C4-2B (cell line): Measurements from ENCODE around the gene ADAM15.

Experiments
- H3K27ac ChIP-seq: fragments of 450-650 bp; 2 replicates; pipeline ENCODE4 v1.5.1; 2017
- ZFX ChIP-seq: fragments of 450-650 bp; IDR thresholded peaks from 2 replicates; pipeline ENCODE4 v1.6.1; 2017
- TF ChIP-seq, protein P1 (sequence below): fragments of 450-650 bp; conservative IDR thresholded peaks from 2 replicates; pipeline ENCODE4 v1.5.1; 2017; ENCODE audit warnings: mild to moderate bottlenecking

The ADAM15 gene

DNA sequence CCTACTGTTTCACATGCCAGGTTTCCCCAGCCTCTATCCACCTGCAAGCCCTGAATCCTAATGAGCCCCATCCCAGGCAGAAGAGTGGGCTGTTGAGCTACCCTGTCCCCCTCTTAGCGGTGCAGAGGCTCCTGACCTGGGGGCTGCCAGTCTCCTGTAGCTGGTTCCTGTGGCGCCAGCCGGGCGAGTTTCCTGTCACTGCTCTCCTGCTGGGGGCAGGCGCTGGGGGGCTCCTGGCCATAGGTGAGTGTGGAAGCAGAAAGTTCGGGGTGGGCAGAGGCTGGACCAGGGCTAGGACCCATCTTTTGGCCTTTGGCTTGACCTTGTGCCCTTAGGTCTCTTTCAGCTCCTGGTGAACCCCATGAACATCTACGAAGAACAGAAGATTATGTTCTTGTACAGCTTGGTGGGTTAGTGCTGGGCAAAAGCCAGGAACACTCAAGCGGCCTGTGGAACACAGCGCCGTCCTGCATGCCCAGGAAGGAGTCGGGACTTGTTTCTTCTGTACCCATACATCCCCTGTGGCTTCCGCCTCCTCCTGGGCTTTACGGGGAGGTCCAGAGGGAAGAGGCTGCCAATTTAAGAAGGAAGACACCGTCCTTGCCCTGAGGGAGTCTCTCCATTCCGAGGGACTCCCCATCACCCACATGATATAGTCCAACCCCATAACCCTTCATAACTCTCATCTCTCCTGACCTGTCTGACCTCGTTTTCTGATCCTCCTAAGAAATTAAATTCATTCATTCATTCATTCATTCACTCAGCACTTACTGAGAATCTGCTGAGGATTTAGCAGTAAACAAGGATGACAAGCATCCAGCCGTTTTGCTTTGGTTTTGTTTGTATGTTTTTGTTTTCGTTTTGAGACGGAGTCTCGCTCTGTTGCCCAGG is 16.6 kb upstream of the ADAM15 start:
- TF ChIP-seq, protein P1, sequence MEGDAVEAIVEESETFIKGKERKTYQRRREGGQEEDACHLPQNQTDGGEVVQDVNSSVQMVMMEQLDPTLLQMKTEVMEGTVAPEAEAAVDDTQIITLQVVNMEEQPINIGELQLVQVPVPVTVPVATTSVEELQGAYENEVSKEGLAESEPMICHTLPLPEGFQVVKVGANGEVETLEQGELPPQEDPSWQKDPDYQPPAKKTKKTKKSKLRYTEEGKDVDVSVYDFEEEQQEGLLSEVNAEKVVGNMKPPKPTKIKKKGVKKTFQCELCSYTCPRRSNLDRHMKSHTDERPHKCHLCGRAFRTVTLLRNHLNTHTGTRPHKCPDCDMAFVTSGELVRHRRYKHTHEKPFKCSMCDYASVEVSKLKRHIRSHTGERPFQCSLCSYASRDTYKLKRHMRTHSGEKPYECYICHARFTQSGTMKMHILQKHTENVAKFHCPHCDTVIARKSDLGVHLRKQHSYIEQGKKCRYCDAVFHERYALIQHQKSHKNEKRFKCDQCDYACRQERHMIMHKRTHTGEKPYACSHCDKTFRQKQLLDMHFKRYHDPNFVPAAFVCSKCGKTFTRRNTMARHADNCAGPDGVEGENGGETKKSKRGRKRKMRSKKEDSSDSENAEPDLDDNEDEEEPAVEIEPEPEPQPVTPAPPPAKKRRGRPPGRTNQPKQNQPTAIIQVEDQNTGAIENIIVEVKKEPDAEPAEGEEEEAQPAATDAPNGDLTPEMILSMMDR: no peak
- TF ChIP-seq ZFX: no peak
- no peak overlapping the region for H3K27ac ChIP-seq

DNA sequence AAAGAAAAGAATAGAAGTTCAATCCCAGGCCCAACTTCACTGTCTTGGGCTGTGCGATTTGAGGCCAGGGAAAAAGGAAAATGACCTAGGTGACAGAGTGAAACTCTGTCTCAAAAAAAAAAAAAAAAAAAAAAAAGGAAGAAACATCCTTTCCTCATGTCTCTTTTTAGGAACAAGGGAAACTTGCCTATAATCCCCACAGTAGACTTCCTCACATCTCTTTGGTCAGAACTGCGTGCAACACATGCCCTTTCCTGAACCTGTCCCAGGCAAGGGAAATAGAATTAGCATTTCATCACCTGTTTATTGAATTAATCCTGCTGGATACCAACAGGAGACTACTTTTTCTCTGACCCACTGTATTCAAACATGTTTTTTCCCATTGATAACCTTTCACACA is 15.2 kb upstream of the ADAM15 start:
- TF ChIP-seq ZFX: no peak
- TF ChIP-seq, protein P1: no peak

DNA sequence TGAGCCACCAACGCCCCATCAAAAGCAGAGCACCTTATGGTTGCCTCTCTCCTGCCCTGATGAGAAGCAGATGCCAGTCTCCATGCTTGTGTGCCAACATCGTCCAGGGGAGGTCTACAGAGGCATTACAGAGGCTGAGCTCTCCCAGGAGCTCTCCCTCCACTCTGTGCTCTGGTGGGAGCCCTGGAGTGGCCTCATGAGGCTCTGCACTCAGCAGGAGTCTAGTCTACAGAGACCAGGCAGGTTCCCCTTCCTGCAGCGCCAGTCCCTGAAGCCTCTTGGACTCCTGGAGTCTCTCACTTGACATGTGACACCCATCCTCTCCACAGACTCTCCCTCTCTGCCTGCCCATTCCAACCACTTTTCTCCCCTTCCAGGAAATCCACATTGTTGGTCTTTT is 14.1 kb upstream of the ADAM15 start:
- H3K27ac ChIP-seq: no peak overlapping the region
- no peak for TF ChIP-seq ZFX
- TF ChIP-seq, protein P1: no peak

More for the DNA sequence above, 15.2 kb upstream of the ADAM15 start:
- H3K27ac ChIP-seq: no peak overlapping the region

DNA sequence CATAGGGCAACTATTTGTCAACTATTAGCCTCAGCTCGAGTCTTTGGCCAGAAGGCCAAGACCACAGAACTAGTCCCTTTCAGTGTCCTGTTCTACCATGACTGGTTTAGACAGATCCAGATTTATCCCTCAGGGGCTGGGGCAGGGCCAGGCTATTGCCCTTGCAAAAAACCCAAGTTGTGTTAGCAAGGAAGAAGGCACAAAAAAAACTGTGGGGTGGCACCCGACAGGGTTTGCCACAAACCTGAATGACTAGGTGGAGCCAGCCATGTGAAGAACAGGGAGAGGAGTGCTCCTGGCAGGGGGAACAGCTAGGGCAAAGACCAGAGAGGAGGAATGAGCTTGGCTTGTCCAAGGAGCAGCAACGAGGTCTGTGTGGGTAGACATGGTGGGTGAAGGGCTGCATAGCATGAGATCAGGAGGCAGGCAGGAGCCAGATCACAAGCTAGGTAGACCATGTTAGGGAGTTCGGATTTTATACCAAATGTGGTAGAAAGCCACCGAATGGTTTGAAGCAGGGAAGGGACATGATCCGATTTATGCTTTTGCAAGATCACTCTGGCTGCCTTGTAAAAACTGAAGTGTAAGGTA is 13.2 kb upstream of the ADAM15 start:
- H3K27ac ChIP-seq: peak overlapping the region; percentile 76
- no peak for TF ChIP-seq ZFX
- TF ChIP-seq, protein P1: no peak

DNA sequence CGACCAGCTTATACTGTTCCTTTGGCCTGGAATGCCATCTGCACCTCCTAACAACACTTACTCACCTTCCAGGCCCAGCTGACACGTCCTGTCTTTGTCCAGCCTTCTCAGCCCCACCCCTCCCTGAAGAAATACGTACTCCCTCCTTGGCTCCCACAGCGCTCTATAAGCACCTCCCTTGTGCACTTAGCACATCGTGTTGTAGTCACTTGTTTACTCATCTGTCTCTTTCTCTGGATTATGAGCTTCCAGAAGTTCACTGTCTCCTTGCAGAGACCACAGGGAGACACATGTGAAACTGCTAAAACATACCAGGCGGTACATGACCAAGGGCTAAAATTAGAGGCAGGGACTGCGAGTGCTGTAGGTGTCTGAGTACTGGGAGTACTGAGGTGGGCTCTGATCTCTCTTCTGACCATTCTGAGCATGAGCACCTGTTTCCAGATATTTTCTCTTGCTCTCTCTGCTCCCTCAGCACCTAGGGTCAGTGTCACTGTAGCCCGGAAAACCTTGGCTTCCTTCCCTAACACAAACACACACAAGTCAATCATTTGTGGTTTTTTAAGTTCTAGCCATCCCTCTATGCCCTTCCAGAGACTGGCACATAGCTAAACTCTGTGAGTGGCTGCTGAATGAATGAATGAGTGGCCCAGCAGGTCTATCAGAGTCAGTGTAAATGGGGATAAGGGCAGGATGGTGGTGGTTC is 12.4 kb upstream of the ADAM15 start:
- TF ChIP-seq, protein P1: no peak
- no peak for TF ChIP-seq ZFX
- H3K27ac ChIP-seq: peak overlapping the region; percentile 76

DNA sequence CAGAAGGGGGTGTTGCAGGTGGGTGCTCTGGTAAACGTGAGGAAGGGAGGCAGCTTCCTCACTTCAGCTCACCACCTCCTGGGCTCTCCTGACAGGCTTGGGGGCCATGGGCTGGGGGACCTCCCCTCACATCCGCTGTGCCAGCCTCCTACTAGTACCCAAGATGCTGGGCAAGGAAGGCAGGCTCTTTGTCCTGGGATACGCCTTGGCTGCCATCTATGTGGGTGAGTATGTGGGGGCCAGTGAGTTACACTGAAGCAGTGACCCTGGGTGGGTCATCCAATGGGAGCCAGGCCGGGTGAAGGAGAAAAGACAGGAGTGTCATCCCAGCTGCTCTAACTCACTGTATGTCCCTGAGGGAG is 11.8 kb upstream of the ADAM15 start:
- peak overlapping the region; percentile 76 for H3K27ac ChIP-seq
- no peak for TF ChIP-seq ZFX
- TF ChIP-seq, protein P1: no peak
